SHP77 (cell line): Measurements from ENCODE around the gene RARRES2.

Experiments used
- DNase-seq, 2 experiments: peaks; one replicate each; lab custom pipeline; 2025; lab: John Stamatoyannopoulos, UW

RARRES2 gene

DNA sequence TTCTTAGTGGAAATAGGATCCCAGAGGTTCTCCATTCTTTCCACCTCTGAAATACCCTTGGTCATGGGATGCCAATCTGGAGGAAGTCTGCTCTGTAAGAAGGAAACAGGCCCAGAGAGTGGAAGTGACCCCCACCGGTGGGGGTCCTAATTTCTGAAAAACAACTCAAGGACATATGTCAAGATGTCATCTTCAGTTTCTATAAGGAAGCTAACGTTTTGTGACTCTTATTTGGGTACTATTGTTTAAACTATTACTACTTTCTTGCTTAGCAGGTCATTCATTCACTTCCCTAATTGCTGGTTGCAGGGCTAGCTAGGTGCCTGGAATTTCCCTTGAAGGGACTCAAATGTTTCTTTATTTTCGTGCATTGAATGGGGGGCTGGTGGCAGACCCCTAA is 35.8 kb upstream of the RARRES2 start:
- DNase-seq: no peak

GRCh38 chr7:150376560-150376959 is 35.1 kb upstream of the RARRES2 start:
- no peak for DNase-seq

DNA sequence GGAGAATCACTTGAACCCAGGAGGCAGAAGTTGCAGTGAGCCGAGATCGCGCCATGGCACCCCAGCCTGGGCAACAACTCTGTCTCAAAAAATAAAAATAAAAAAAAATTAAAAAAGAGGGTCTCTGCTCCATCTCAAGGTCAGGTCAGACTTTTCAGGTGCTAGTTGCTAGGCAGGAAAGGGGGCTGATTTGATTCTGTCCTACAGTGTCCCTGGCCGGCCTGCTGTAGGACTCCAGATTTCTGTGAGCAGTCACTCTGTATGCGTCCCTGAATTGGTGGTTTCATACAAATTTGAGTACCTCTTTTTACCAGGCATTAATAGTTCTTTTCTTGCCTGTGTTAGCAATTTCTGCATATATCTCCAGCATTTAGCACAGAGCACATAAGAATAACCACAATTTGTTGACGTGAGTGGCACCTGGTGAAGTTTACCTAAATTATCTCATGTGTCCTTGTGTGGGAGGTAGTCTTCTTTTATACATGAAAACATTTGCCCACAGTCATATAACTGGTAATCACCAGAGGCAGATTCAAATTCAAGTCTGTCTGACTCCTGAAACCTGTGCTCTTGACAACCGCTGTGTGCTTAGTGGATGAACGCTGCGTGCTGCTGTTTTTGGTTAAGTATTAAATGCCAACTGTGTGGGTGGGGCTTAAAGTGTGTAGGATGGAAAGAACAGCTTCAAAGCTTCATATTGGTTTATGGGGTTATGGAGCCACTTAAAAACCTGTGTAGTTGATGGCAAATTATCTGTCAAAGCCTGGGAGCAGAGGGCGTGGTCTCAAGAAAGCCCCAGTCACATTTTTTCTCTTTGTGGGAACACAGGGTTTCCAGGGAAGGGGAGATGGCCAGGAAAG is 34.5 kb upstream of the RARRES2 start:
- DNase-seq: no peak

DNA sequence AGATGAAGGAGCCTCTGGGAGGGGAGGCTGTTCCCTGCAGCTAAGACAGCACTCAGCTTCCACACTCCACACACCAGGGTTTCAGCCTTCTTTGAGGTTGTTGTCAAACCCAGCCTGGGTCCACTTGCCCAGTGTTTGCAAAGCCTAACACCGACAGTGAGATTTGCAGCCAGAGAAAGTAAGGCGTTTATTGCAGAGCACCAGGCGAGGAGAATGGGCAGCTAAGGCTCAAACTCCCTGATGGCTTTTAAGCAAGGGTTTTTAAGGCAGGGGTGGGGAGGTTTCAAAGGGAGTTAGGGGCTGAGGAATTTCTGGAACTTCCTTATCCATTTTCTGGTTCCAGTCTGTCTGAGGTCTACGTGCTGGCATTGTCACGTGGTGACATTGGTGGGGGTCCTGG is 33.0 kb upstream of the RARRES2 start:
- no peak for DNase-seq

DNA sequence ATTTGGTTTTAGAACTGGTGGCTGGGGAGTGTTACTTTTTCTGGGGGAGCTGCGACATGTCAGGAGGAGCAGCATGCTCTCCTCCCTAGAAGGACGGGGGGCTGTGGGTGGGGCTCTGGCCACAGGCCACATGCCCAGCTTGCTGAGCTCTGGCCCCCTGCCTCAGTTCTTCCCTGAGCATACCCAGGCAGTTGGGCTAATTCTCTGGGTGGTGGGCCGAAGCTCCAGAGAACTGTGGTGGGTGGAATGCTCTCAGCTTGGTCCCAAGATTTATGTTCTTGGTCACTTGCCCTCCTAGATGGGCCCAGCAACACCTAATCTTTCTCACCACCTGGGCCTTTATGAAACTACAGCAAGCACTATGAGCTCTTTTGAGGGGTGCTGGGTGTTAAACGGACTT is 32.6 kb upstream of the RARRES2 start:
- no peak for DNase-seq

DNA sequence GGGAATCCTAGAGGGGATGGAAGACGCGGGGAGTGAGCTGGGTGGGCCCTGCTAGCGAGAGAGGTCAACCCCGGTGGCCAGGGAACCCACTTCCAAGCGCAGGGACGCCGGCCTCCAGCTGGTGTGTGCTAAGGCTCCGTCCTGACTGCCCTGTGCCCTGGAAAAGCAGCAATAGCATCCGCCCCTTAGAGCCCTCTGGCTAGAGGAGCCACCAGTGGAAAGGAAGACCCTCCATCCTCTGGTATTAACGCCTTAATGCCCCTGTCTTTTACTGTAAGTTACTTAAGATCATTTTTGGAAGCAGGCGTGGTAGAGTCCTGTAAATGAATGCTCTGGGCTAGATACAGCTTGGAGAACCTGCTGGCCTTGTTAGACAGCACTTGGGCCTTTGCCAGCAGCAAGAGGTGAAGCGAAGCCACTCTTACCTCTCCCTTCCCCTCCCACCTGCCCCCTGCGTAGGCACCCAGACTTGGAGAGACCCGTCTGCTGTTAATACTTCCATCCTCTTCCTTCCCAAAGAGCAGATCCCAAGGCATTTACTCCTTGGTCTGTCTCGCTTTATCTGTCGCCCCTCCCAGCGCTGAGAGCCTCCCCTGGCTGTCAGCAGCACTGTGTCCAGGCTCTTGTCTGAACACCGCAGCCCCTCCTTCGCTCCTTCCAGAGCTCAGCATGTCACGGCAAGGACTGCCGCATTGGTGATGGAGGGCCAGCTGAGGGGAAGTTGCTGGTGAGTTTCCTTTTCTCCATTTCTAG is 31.8 kb upstream of the RARRES2 start:
- no peak for DNase-seq

DNA sequence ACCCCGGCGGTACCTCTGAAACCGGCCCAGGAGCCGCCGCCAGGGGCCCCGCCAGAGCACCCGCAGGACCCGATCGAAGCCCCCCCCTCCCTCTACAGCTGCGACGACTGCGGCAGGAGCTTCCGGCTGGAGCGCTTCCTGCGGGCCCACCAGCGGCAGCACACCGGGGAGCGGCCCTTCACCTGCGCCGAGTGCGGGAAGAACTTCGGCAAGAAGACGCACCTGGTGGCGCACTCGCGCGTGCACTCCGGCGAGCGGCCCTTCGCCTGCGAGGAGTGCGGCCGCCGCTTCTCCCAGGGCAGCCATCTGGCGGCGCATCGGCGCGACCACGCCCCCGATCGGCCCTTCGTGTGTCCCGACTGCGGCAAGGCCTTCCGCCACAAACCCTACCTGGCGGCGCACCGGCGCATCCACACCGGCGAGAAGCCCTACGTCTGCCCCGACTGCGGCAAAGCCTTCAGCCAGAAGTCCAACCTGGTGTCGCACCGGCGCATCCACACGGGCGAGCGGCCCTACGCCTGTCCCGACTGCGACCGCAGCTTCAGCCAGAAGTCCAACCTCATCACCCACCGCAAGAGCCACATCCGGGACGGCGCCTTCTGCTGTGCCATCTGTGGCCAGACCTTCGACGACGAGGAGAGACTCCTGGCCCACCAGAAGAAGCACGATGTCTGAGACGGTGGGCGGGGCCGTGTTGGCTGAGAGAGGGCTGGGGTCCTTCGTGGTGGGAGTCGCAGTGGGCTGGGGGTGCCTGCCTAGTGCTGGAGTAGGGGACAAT is 31.0 kb upstream of the RARRES2 start:
- no peak for DNase-seq

GRCh38 chr7:150371996-150372270 is 30.5 kb upstream of the RARRES2 start:
- no peak for DNase-seq

- DNase-seq: no peak
These were observed 29.9 kb upstream of the RARRES2 start for GRCh38 chr7:150371131-150371995.

DNA sequence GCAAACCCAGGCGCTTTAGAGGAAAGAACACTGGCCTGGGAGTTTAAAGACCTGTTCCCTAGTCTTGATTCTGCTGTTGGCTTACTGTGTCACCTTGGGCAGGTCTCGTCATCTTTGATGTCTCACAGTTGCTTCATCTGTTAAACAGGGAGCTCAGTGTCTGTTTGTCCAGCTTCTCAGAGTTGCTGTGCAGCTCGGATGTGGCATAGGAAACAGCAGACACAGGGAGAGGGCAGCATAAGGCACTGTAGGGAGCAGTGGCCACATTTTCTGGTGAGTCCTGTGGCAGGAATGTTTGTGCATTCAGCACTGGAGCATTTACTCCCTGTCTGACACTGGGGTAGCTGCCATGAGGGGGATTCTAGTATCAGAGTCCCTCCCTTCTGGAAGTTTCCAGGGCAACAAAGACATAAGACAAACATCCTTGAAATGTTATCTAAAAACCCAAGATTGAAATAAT is 29.2 kb upstream of the RARRES2 start:
- DNase-seq: no peak

DNA sequence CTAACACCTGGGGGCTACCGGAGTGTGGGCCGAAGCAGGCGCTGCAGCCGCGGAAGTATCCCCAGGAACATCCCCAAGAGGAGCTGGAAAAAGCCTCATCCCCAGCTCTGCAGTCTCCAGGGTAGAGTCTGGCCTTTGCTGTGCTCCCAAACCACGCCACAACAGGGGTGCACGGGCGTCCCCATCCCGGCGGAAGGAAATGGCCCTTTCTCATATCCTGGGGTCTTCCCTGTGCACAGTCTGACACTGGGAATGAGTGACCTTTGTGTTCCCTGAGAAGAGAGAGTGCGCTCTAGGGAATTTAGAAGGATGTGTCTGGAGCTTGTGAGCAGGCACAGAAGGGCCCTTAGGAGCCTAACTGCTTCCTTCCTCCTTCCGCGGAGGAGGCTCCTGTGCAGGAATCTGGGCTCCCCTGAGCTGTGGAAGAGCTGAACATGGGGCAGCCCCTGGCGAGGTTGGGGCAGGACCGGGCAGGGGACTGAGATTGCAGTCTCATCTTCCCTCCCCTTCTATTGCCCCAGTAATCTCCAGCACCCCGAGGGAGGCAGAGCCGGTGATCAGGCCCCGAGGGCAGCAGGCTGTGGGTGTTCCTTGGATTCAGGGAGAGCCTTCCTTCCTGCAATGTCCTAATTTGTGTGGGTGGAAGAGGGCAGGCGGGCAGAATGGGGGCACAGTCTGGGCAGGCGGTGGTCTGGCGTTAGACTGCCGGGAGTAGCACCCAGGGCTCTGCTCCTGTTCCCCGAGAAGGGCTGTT is 28.5 kb upstream of the RARRES2 start:
- no peak for DNase-seq

GRCh38 chr7:150368884-150369747 is 27.7 kb upstream of the RARRES2 start:
- peak in 1 of 2 experiments; percentile 30 for DNase-seq

DNA sequence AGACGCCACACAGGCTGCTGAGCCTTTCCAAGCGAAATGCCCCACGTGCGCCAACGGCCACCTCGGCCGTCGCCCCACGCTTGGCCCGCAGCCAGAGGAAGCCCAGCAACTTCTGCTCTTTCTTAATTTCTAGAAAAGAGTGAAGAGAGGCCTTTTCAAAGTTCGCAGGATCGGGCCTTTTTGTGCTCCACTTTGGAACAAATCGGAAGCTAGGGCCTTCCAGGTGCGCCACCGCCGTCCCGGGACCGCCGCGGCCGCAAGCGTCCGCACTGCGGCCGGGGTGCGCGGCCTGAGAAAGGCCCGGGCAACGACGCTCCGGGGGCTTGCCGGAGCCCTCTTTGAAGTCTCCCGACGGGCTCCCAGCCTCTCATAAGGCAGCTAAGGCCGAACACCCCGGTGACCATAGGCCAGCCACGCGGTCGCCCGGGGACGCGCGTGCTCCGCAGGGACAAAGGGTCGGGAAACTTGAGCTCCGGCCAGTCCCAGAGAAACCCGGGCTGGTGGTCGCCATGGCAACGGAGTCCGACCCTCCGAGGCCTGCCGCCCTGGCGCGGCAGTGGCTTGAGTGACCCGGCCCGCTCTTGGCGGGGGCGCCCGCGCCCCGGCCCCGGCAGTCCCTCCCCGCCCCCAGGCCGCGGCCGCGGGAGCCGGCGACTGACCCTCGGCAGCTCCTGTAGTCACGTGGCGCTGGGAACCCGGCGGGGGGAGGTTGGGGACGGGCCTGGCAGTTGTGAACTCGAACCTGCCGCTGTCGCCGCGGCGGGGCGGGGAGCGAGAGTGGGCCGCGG is 26.9 kb upstream of the RARRES2 start, which contains the start of gene REPIN1:
Gene REPIN1, plus strand, starts transcription at position 727 of the 788 bp plus-strand sequence. CDS start 890 bp downstream, outside the sequence.
- peak; percentile 87 for DNase-seq

- peak; percentile 82 to 93 for DNase-seq
These were observed 26.3 kb upstream of the RARRES2 start for GRCh38 chr7:150367677-150368095.

DNA sequence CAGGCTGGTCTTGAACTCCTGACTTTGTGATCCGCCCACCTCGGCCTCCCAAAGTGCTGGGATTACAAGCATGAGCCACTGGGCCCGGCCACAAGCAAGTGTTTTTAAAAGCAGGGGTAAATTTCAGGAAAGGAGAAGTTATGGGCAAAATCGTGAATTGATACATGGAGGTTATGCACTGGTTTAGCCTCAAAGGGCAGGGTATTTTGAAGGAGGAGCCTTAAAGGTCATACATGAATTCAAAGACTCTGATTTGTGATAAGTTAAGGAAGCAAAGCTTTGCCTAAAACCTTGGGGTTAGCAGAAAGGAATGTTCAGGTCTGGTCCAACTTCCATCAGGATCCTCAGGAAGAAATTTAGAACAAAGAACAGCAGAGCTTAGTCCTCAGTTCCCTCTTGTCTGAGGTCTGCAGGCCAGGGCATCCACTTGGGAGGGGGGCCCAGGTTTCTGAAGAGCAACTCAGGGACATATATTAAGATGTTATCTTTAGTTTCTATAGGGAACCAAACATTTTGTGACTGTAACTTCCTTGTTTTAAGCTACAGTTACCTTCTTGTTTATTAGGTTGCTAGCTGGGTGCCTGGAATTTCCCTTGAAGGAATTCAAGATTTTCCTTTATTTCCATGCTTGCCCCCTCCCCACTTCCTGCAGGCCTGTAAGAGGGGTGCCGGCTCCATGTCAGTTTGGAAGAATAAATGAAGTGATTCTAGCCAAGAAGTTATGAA is 24.4 kb upstream of the RARRES2 start:
- no peak for DNase-seq

GRCh38 chr7:150365194-150365593 is 23.8 kb upstream of the RARRES2 start:
- no peak for DNase-seq

DNA sequence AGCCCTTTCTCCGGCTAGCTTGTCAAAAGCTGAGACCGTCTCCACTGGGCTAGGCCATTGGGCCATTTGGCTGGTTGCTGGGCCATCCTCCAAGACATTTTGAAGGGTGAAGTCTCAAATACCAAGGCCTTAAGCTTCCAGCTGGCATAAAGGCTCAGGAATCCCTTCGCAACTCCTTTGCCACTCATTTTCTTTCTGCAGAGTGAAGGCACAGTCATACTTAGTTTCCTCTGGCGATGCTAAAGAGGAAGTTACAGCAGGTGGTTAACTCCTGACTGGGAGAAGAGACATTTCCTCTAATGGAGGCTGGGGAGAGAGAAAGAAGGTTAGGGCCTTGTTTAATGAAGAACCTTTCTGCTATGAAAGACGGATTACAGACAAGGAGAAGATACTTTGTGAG is 22.4 kb upstream of the RARRES2 start:
- no peak for DNase-seq

DNA sequence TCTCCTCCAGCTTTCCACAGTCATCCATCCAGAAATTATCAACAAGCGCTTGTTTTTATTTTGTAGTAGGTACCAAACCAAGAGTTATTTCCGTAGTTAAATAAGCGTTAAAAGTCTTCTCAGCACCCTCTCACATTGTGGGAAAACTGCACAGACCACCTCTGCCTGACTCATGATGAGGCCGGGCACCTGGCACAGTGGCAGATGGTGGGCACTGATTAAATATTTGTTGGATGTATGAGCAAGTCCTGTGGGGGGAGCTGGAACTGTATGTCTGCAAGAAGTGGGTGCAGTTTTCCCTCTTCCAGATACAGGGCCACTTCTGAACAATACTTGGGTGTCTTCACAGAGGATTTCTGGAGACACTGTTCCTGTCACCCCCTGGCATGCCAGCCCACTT is 21.9 kb upstream of the RARRES2 start:
- peak; percentile 54 to 71 for DNase-seq
